HG03095 (cell line): ENCODE results near the gene TLR5.
A peak's percentile ranks its signal among the peaks of the same experiment; 100 is the strongest.

ENCODE experiments used
- ATAC-seq: cut with Tn5 transposase; IDR thresholded peaks from one replicate; pipeline ENCODE4 v1.9.1; 2021; ENCODE audit warnings: moderate library complexity; ENCODE audit not compliant: unreplicated experiment

The TLR5 gene

GRCh38 chr1:223116950-223117349 lies 26.1 kb downstream of the TLR5 start:
- ATAC-seq, result no peak

- ATAC-seq, result no peak
These were observed 28.2 kb downstream of the TLR5 start for GRCh38 chr1:223114871-223115270.

GRCh38 chr1:223110952-223111351 lies 32.1 kb downstream of the TLR5 start:
- no peak for ATAC-seq

- ATAC-seq, result no peak
These were observed 33.4 kb downstream of the TLR5 start for GRCh38 chr1:223109581-223110026.

GRCh38 chr1:223106856-223107255 lies 36.2 kb downstream of the TLR5 start:
- no peak for ATAC-seq

- ATAC-seq, result no peak
These were observed 37.5 kb downstream of the TLR5 start for GRCh38 chr1:223105568-223105967.

- ATAC-seq, result no peak
These were observed 40.1 kb downstream of the TLR5 start for GRCh38 chr1:223102797-223103533.

GRCh38 chr1:223097713-223098112 lies 45.3 kb downstream of the TLR5 start:
- ATAC-seq, result no peak

- no peak for ATAC-seq
These were observed 47.2 kb downstream of the TLR5 start for GRCh38 chr1:223095870-223096269.

- no peak for ATAC-seq
These were observed 51.2 kb downstream of the TLR5 start for GRCh38 chr1:223091896-223092295.

GRCh38 chr1:223089250-223089649 lies 53.8 kb downstream of the TLR5 start:
- no peak for ATAC-seq

GRCh38 chr1:223088713-223089240 lies 54.3 kb downstream of the TLR5 start:
- no peak for ATAC-seq

- ATAC-seq, result no peak
These were observed 55.5 kb downstream of the TLR5 start for GRCh38 chr1:223087291-223088255.

- ATAC-seq, result no peak
These were observed 58.6 kb downstream of the TLR5 start for GRCh38 chr1:223084464-223084866.

GRCh38 chr1:223083831-223084230 lies 59.2 kb downstream of the TLR5 start:
- no peak for ATAC-seq

GRCh38 chr1:223082914-223083313 lies 60.1 kb downstream of the TLR5 start:
- ATAC-seq, result no peak

GRCh38 chr1:223081181-223081994 lies 61.7 kb downstream of the TLR5 start:
- peak; percentile 98 for ATAC-seq

- no peak for ATAC-seq
These were observed 63.5 kb downstream of the TLR5 start for GRCh38 chr1:223079498-223079897.

- ATAC-seq, result no peak
These were observed 65.7 kb downstream of the TLR5 start for GRCh38 chr1:223077247-223077833.

GRCh38 chr1:223076362-223076761 lies 66.7 kb downstream of the TLR5 start:
- ATAC-seq, result no peak
